Lower leg skin (tissue), 3 donors: Measurements from ENCODE around the gene F2RL2.

Experiments
- POLR2A ChIP-seq, 2 donors: fragments of 450-650 bp; IDR thresholded peaks; one replicate each; pipeline ENCODE4 v1.6.1; 2016 to 2017; ENCODE audit warnings: antibody characterized with exemption in 2 of 2, mild to moderate bottlenecking in 1 of 2, moderate library complexity in 1 of 2
- TF ChIP-seq, protein P1 (sequence below), 3 donors: fragments of 450-650 bp; IDR thresholded peaks; one replicate each; pipeline ENCODE4 v1.5.1; 2016; ENCODE audit warnings: antibody characterized with exemption in 3 of 3, mild to moderate bottlenecking in 3 of 3, moderate library complexity in 2 of 3

DNA sequence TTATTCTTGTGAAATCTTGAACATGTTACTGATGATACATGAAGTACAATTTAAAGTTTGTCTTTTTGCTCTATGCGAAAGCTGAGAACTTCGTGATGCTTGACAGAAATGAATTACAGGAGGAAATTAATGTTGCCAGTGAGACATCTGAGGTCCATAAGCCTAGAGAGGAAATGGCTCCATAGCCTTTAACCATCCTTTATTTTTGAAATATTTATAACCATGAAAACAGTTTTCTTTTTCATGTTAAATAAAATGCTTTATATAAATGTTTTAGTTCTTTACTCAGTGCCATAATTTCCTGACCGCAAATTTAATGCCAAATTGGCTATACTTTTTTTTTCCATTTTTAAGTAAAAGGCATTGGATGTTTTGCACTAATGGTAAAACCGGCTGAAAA is 29.1 kb downstream of the F2RL2 start:
- no peak for TF ChIP-seq POLR2A (IDR thresholded peaks at IDR 0.05)
- TF ChIP-seq, protein P1, sequence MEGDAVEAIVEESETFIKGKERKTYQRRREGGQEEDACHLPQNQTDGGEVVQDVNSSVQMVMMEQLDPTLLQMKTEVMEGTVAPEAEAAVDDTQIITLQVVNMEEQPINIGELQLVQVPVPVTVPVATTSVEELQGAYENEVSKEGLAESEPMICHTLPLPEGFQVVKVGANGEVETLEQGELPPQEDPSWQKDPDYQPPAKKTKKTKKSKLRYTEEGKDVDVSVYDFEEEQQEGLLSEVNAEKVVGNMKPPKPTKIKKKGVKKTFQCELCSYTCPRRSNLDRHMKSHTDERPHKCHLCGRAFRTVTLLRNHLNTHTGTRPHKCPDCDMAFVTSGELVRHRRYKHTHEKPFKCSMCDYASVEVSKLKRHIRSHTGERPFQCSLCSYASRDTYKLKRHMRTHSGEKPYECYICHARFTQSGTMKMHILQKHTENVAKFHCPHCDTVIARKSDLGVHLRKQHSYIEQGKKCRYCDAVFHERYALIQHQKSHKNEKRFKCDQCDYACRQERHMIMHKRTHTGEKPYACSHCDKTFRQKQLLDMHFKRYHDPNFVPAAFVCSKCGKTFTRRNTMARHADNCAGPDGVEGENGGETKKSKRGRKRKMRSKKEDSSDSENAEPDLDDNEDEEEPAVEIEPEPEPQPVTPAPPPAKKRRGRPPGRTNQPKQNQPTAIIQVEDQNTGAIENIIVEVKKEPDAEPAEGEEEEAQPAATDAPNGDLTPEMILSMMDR (IDR thresholded peaks at IDR 0.05): no peak
